ENCODE measurements around the gene CBARP.

DNA sequence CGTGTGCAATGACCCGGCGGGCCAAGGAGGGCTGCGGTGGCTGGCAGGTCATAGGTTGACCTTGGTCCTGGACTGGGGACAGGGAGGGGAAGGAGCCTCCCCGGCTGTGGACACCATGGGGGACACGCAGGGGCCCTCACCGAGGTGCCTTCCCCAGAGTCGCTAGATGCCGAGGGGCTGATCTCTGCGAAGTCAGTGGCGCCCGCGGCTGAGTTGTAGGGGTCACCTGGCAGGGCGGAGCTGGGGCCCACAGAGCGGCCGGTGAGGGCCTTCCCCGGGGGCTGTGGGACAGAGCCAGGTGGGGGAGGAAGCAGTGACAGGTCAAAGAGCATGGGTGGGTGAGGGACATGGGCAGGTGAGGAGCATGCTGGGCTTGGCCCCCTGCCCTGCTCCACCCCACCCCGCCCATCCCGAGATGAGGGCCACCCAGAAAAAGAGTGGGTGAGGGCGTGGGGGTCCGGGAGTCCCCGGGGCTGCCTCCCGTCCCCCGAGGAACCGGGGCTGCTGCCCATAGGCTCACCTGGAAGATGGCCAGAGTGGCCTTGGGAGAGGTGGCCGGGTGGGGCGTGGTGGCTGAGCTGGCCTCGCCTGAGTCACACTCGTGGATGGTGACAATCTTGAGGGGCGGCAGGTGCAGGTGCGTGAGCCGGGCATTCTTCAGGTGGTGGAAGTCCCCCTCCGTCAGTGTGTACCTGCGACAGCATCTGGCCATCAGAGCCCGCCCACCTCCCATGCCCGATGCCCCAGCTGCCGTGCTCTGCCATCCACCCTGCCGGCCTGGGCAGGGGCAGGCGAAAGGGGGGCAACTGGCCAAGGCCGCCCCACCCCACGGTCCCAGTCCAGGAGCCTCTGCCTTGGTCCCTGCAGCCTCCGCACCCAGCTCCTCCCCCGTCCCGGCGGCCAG, 3.5 kb downstream of the CBARP start:
- TF ChIP-seq POLR2AphosphoS5 (IDR thresholded peaks at IDR 0.05; ENCODE audit: borderline replicate concordance, low read depth, low read length) (no peak), EZH2 (IDR thresholded peaks at IDR 0.05) (no peak)
